NCI-H1694 (cell line): ENCODE measurements around the gene DCUN1D3.
"Not testable (repeated sequence)": the region's sequence is repeated elsewhere in the genome, so short reads cannot be mapped to it uniquely, and the experiment has no call there.

Source experiments
- DNase-seq: peaks from one replicate; lab custom pipeline; 2025; lab: John Stamatoyannopoulos, UW

The DCUN1D3 gene

DNA sequence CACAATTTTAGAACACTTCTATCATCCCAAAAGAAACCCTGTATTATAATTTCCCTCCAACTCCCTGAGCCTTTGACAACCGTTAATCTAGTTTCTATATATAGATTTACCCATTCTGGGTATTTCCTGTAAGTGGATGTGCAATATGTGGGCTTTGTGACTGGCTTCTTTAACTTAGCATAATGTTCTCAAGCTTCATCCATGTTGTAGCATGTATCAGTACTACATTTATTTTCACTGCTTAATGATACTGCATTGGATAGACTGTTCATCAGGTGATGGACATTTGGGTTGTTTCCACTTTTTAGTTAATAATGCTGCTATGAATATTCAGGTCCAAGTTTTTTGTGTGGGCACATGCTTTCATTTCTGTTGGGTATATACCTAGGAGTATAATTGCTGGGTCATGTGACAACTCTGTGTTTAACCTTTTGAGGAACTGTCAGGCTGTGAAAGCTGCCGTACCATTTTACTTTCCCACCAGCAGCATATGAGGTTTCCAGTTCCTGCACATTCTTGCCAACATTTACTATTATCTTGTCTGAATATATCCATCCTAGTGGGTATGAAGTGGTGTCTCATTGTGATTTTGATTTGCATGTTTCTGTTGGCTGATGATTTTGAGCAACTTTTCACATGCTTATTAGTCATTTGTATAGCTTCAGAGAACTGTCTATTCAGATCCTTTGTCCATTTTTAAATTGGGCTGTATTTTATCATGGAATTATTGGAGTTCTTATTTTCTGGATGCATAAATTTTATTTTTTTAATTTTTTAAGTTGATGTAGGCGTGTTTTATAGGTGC, 77.4 kb downstream of the DCUN1D3 start:
- DNase-seq = no peak

GRCh38 chr16:20821682-20822081, 78.5 kb downstream of the DCUN1D3 start:
- DNase-seq = no peak

GRCh38 chr16:20818929-20819585, 81.1 kb downstream of the DCUN1D3 start:
- no peak for DNase-seq

DNA sequence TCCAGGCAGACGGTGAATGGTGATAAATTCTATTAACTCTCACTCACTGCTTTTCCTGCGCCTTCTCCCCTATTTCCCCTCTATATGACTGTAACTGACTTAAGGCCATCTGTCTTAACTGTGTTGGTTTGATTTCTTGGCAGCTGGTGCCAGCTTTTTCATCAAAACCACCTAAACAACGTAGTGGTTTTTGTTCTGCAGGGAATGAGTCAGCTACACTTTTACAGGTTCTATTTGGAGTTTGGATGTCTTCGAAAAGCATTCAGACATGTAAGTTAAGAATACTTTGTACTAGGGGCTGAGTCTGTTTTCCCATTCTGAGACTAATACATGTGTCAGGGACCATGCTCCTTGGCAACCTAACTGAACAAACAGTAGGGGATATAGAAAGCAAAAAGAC, 85.4 kb downstream of the DCUN1D3 start:
- peak; percentile 57 for DNase-seq

GRCh38 chr16:20812510-20812909, 87.6 kb downstream of the DCUN1D3 start:
- DNase-seq = no peak

- DNase-seq = no peak
These were observed 88.2 kb downstream of the DCUN1D3 start for GRCh38 chr16:20811889-20812439.

- no peak for DNase-seq
These were observed 92.3 kb downstream of the DCUN1D3 start for GRCh38 chr16:20807862-20808261.

DNA sequence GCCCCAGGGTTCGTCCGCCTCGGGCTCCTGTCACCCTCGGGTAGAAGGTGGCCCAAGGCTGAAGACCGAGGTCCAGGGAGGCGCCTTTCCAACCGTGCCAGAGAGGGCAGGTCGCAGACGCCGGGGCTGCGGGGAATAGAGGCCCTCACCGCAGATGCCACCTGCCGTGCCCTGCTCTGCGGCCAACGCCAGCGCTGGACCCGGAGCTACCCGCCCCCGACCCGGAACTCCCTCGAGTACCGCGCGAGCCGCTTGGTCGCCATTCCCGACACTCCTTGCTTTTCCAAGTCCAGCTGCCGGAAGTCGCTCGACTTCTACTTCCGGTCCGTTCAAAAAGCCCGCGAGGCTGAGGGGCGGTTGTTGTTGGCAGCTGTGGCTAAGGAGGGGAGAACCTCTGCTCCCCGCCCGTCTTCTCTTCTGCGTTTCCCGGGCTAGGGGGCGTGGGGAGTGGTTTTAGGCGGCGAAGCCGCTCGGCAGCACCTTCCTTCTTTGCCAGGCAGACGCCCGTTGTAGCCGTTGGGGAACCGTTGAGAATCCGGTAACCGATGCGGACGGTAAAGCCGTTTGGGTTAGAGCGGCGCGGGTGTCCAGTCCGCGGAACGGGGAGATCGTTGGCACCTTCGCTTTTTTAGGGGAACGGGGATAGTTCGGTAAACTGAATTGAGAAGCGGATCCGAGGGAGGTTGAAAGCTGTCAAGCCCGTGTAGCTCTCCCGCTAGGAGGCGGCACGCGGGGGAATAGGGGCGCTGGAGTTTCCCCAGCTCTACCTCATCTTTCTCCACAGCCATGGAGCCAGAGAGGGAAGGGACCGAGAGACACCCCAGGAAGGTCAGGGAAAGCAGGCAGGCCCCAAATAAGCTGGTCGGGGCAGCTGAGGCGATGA, 93.7 kb downstream of the DCUN1D3 start, which contains the start of the genes ERI2 and REXO5:
TSS of gene ERI2 (minus strand) at position 305 of the 883 bp plus-strand sequence. CDS start at position 263, 42 bp downstream.
TSS of gene REXO5 (plus strand) at position 360 of the 883 bp plus-strand sequence. CDS start at position 787, 427 bp downstream.
- DNase-seq = peak; percentile 89

DNA sequence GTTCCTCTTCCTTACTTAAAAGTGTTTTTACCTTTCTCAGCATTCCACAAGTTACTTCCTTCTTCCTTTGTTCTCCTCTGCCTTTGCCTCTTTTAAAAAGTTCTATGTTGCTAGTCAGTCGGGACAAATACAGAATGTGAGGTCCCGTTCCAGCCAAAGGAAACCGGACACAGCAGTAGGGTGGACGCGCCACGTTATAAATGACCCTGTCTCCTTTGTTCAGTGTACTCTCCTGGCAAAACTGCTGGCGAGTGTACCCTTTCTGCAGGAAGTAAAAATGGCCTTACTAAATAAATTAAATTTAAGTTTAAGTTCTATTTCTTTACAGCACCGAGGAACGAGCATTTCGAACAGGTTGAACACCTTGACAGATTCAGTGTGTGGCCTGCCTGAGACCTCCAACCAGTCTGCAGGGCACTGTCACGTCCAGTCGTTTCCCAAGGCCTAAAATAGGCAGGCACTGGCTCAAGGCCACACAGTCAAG, 94.4 kb downstream of the DCUN1D3 start:
- DNase-seq = not testable (repeated sequence)
